Stimulated activated naive CD4-positive, alpha-beta T cell treated with Interleukin-2 at 50 U/mL for 16 hours (primary cell): ENCODE results near the gene KRTAP4-5.
"Not testable (repeated sequence)": the region's sequence is repeated elsewhere in the genome, so short reads cannot be mapped to it uniquely, and the experiment has no call there.

Source experiments
- DNase-seq: peaks from one replicate; lab custom pipeline; 2025; lab: John Stamatoyannopoulos, UW

KRTAP4-5 gene

DNA sequence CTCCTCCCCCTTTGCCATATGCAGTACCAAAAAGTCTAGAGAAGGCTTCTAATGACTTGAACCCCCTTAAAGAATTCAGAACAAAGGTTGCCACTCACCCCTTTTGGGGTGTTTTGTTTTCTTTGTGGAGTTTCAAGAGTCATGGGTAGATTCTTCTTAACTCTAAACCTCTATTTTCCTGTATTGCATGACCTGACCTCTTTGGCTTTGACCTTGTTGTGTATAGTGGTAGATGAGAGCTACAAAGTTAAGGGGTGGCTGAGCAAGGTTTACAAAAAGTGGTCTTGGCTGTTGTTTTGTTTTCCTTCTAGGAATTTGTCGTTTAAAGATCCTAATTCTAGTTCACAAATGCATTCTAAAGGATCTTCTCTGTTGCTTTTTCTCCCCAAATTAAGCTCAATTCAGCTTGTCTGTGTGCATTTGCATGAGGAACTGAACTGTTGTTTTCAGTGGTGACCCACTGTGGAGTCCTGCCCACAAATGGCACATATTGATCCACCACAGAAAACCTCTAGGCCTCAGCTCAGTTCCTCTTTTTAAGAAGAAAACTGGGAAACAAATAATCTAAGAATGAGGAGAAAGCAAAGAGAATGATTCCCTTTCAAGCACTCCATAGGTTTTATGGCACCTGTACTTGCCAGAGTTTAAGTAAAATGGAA lies 40.8 kb downstream of the KRTAP4-5 start:
- not testable (repeated sequence) for DNase-seq

DNA sequence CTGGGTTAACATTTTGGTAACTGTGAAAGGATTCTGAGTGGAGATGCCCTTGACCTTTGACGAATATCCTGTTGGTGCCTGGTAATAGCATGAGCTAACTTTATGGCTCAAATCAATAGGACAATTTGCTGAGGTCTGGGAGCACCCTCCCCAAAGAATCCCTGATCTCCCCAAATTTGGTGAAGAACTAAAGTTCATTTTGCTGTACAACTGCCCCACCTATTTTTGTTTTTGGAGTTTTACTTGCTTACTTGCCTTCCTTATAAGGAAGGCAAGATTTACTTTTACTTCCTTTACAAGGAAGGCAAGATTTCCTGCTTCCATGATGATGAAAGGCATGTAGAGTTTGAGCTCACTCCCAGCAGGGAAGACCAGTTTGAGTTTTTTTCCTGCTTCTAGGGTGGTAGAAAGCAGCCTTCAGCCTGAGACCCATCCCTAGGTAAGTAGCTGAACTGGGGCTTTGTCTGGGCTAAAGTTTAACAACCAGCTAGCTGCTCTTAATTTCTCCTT lies 41.6 kb downstream of the KRTAP4-5 start:
- DNase-seq: no peak

DNA sequence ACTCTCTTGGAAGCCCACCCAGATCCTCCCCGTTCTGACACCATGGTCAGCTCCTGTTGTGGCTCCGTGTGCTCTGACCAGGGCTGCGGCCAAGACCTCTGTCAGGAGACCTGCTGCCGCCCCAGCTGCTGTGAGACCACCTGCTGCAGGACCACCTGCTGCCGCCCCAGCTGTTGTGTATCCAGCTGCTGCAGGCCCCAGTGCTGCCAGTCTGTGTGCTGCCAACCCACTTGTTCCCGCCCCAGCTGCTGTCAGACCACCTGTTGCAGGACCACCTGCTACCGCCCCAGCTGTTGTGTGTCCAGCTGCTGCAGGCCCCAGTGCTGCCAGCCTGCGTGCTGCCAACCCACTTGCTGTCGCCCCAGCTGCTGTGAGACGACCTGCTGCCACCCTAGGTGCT lies 44.3 kb downstream of the KRTAP4-5 start, which contains the start of gene KRTAP4-9:
TSS of gene KRTAP4-9 (plus strand) at position 43 of the 400 bp plus-strand sequence. CDS start at position 43, 0 bp downstream.
- DNase-seq: not testable (repeated sequence)

DNA sequence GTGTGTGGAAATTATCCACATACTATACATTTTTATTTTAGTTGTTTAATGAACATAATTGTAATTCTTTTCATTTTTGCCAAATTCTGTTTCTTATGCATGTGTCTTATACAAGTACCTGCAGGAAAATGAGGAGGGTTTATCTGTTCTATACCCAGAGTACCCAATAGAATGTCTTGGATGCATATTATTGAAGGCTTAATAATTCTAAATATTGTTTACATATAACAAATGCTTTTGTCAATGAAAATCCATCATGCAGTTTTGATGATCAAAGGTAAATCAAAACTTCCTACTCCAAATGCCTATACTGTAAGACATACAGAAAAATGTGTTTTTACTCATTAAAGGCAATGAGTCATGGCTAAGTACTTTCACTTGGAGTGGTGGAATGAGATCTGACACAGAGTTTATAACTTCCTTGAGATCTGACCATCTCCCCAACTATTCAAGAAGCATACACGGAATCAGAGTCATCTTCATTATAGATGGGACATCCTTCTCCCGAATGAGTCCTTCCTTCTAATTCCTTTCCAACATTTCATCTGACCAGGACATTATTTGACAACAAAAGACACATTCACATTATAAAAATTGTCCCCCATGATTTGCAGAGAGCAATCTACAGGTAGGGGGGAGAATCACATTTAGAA lies 45.1 kb downstream of the KRTAP4-5 start:
- not testable (repeated sequence) for DNase-seq

DNA sequence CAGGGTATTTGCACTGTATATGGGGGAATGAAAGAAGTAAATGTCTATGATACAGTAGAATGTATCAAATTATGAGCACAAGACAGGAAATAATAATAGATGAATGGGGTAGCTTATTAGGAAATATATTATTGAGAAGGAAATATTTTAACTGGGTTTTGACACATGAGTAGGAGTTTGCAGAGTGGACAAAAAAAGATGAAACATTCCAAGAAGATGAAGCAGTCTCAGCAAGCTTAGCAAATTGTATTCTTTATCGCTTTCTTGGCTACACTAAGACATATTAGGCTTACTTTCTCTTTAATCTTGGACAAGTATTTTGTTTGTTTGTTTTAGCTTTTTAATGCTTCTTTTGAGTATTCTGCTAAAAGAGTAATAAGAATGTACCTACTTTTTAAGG lies 45.7 kb downstream of the KRTAP4-5 start:
- DNase-seq: no peak

DNA sequence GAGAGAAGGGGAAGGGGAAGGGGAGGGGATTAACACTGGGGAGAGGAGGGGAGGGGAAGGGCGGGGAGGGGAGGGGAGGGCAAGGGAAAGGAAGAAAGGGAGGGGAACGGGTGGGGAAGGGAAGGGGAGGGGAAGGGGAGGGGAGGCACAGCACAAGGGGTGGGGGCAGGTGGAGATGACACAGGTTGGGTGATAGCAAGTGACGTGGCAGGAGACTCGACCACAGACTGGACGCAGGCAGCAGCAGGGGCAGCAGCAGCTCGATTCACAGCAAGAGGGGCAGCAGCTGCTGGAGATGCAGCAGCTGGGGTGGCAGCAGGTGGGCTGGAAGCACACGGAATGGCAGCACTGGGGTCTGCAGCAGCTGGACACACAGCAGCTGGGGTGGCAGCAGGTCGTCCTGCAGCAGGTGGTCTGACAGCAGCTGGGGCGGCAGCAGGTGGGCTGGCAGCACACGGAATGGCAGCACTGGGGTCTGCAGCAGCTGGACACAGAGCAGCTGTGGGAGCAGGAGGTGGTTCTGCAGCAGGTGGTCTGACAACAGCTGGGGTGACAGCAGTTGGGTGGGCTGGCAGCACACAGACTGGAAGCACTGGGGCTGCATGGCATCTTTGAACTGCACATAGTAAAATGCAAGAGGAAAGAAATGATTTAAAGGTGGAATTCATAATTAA lies 47.9 kb downstream of the KRTAP4-5 start, which contains the start of gene KRTAP4-16:
TSS of gene KRTAP4-16 (minus strand) at position 624 of the 674 bp plus-strand sequence. CDS start at position 624, 0 bp downstream.
- DNase-seq: no peak

DNA sequence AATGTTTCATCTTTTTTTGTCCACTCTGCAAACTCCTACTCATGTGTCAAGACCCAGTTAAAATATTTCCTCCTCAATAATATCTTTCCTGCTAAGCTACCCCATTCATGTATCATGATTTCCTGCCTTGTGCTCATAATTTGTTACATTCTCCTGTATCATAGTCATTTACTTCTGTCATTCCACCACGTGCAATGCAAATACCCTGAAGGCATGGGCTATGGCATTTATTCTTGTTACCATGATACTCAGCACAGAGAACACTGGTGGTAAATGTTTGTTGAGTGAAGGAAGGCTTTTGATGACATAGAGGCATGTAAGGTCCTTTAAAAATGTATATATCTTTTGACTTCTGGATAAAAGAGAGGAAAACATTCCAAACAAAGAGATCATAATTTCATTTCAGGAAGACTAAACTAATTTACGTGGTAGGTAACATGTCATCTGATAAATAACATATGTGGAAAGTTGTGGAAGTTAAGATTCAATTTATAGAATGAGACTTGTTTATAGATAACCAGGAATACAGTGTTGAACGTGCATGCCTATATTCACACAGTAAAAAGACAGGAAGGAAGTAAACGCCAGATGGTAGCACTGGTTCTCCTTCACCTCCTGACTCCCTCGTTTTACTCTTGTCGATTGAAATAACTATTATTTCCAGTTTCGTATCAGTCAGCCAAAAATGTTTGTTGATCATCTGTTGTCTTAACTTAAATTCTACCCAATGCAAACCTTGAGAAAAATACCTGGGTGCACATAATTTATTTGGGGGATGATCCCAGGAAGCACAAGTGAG lies 49.7 kb downstream of the KRTAP4-5 start:
- DNase-seq: not testable (repeated sequence)
